NB4 (cell line): ENCODE data around the gene AGBL4.
"Not testable (repeated sequence)": the region's sequence is repeated elsewhere in the genome, so short reads cannot be mapped to it uniquely, and the experiment has no call there.

ENCODE experiments used
- DNase-seq: peaks from one replicate; pipeline ENCODE4 v3.0.0; 2010; ENCODE audit warnings: low read depth
- H3K4me3 ChIP-seq: one replicate; pipeline ENCODE4 v1.5.1; 2011; ENCODE audit warnings: mild to moderate bottlenecking, low read depth, low read length, moderate library complexity
- MYC ChIP-seq: IDR thresholded peaks from 2 replicates; pipeline ENCODE4 v1.6.1; 2011; ENCODE audit warnings: low read depth, low read length
- POLR2A ChIP-seq: IDR thresholded peaks from 2 replicates; pipeline ENCODE4 v1.6.1; 2011; ENCODE audit warnings: mild to moderate bottlenecking; ENCODE audit not compliant: insufficient read length; ENCODE audit errors: extremely low read depth
- TF ChIP-seq, protein P1 (sequence below): IDR thresholded peaks from 2 replicates; pipeline ENCODE4 v1.6.1; 2011; ENCODE audit warnings: low read depth, low read length
- TF ChIP-seq, protein P2 (sequence below): IDR thresholded peaks from one replicate; pipeline ENCODE4 v1.5.1; 2012; ENCODE audit warnings: low read depth, low read length

AGBL4 gene

DNA sequence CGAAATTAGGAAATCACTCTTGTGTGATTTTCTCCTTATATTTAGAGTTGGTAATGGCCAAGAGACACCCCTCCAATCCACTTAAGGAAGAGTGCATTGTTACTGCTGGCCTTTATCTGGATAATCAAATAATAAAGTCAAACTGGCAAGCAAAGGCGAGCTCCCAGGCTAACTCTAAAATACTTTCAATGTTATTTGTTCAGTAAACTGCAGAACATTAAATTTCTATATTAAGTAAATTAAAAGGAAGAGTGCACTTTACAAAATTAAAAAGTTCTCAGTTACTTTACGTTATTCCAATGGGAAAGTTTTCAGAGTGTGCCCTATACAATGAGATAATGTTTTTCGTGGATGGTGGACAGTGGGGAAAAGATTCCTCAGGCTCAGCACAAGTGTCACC, 684.7 kb downstream of the AGBL4 start:
- TF ChIP-seq MYC (no peak), POLR2A (no peak)
- TF ChIP-seq, protein P1, sequence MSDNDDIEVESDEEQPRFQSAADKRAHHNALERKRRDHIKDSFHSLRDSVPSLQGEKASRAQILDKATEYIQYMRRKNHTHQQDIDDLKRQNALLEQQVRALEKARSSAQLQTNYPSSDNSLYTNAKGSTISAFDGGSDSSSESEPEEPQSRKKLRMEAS, result no peak
- TF ChIP-seq, protein P2, sequence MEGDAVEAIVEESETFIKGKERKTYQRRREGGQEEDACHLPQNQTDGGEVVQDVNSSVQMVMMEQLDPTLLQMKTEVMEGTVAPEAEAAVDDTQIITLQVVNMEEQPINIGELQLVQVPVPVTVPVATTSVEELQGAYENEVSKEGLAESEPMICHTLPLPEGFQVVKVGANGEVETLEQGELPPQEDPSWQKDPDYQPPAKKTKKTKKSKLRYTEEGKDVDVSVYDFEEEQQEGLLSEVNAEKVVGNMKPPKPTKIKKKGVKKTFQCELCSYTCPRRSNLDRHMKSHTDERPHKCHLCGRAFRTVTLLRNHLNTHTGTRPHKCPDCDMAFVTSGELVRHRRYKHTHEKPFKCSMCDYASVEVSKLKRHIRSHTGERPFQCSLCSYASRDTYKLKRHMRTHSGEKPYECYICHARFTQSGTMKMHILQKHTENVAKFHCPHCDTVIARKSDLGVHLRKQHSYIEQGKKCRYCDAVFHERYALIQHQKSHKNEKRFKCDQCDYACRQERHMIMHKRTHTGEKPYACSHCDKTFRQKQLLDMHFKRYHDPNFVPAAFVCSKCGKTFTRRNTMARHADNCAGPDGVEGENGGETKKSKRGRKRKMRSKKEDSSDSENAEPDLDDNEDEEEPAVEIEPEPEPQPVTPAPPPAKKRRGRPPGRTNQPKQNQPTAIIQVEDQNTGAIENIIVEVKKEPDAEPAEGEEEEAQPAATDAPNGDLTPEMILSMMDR, result no peak
- no peak for DNase-seq
- H3K4me3 ChIP-seq, result no peak overlapping the region

DNA sequence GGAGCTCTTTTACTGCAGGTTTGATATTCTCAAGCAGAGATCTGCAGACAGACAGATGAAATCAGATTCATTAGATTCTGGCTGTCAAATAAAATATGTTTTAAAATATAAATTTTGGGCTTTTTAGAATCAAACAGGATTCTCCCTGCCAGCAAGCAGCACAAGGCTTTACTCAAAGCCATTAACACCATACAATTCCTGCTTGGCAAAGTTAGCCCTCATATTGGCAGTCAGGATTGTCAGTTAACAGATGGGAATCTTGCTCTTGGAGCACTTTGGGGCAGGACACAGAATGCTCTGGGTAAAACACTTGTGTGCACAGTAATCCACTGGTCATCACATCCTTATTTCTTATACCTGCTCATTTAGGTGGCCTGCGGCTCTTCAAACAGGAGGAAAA, 686.5 kb downstream of the AGBL4 start:
- no peak for TF ChIP-seq MYC
- TF ChIP-seq POLR2A, result no peak
- TF ChIP-seq, protein P2, result no peak
- TF ChIP-seq, protein P1, result no peak
- no peak overlapping the region for H3K4me3 ChIP-seq
- no peak for DNase-seq

DNA sequence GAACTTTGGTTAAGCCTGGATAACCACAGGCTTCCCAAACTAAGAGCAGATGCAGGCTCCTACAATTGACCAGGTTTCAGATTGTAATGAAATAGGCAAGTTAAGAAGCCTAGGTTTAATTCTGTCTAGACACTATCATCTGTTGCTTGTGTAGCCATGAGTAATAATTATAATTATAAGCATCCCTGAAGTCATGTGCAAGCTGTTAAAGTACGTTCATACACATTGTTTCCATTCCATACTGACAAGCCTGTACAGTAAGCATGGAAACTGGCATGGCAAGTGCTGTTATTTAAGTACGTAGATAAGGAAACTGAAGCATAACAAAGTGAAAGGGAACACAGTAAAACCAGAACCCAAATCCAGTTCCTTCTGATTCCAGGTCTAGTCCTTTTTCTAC, 689.8 kb downstream of the AGBL4 start:
- DNase-seq, result no peak
- TF ChIP-seq, protein P2, result no peak
- TF ChIP-seq MYC (no peak), POLR2A (no peak)
- TF ChIP-seq, protein P1, result no peak
- no peak overlapping the region for H3K4me3 ChIP-seq

DNA sequence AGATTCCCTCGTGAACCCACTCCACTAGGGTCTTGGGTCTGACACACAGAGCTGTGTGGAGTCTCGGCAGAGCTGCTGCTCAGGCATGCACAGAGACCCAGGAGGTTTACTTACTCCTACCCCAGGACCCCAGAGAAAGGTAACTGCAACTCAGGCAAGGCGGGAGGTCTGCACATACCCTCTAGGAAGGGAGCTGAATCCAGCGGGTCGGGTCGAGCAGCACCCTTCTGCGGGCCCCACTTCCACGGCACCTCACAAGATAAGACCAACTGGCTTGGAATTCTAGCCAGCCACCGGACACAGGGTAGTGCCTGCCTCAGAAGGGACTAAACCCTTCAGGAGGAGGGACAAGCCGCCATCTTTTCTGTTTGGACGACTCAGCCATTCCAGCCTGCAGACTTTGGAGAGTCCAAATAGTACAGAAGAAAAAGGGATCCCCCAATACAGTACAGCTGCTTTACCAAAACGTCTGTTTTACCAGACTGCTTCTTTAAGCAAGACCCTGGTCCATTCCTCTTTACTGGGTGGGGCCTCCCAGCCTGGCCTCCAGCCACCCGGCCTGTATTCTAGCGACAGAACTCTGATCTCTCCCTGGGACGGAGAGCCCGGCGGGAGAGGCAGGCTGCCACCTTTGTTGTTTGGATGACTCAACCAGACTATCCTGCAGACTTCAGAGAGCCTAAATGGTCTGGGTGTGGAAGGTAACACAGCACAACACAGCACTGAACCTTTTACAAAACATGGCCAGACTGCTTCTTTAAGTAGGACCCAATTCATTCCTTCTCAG, 692.5 kb downstream of the AGBL4 start:
- TF ChIP-seq POLR2A (no peak), MYC (no peak)
- TF ChIP-seq, protein P1, result no peak
- TF ChIP-seq, protein P2, result no peak
- no peak overlapping the region for H3K4me3 ChIP-seq
- DNase-seq, result no peak

DNA sequence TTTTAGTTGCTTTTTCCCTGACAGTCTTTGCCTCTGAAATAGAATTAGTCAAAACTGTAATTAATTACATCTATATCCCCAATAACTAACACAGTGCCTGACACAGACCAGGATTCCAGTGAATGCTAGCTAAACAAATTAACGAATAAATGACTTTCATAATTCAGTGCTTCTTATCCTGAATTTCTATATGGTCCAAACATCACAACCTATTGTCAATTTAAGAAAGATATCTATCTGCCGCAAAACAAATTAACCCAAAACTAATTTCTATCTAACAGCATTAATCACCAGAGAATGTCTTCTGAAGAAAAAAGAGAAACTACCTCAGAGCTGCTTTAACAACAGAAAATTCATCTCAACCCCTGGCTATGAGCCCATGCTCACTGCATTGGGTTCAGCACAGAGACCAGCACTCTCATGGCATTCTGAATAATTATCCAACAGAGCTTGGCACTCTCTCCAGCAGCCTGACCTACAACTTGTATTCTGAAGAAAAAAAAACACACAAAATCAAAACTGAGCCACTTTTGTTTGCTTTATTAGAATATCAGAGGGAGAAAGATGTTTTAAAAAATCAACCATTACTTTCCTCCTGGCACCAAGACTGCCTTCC, 699.7 kb downstream of the AGBL4 start:
- H3K4me3 ChIP-seq, result no peak overlapping the region
- DNase-seq, result no peak
- no peak for TF ChIP-seq MYC
- TF ChIP-seq, protein P2, result no peak
- TF ChIP-seq POLR2A, result no peak
- TF ChIP-seq, protein P1, result no peak

DNA sequence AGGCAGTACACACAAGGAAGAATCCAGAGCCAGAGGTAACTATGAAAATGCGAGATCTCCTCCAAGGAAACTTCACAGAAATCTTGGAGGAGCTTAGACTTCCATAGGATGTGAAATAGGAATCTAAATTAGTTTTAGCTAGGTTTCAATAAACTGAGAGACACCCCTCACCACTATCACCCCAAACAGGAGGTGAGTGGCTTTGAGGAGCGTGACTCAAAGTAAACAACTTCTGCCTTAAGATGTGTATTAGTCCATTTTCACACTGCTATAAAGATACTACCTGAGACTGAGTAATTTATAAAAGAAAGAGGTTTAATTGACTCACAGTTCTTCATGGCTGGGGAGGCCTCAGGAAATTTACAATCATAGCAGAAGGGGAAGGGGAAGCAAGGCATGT, 703.3 kb downstream of the AGBL4 start:
- not testable (repeated sequence) for DNase-seq, H3K4me3 ChIP-seq
